Measurements from ENCODE around the gene STRADB. TPM values are rescaled to one million over a fixed set of nuclear protein-coding genes. Genes with fewer than 3 reads are reported as not detected.

The STRADB gene
- total and polyA plus RNA-seq, 4 donors = 35.9 to 199 (median 67.3) TPM

- no peak for TF ChIP-seq TAF1 (conservative IDR thresholded peaks at IDR 0.05)
Measured at GRCh38 chr2:201490291-201490690, 38.8 kb downstream of the STRADB start (continued).

- TF ChIP-seq GABPA (IDR thresholded peaks at IDR 0.05 in 1 of 2, conservative IDR thresholded peaks at IDR 0.05 in 1 of 2) (no peak), CTCF (IDR thresholded peaks at IDR 0.05; ENCODE audit: low read depth, low read length, missing input control) (no peak), JUND (IDR thresholded peaks at IDR 0.05) (no peak), SP1 (IDR thresholded peaks at IDR 0.05) (no peak), NR2F2 (IDR thresholded peaks at IDR 0.05) (no peak)
- no peaks in the 10 kb centered on the region for H3K36me3 ChIP-seq (ENCODE audit: control insufficient read depth in 4 of 4, insufficient read depth in 3 of 4, low read depth in 1 of 4, low read length in 3 of 4)
- H3K27ac ChIP-seq (ENCODE audit: low read depth in 1 of 2, low read length in 2 of 2) = no peak overlapping the region
- WGBS = 83% methylated on average over 1 of the region's 1 CpG
- H3K4me3 ChIP-seq (ENCODE audit: low read depth in 1 of 3, low read length in 3 of 3) = no peak overlapping the region
- no peaks in the 10 kb centered on the region for H3K4me1 ChIP-seq (ENCODE audit: control insufficient read depth in 4 of 4, insufficient read depth in 4 of 4, low read length in 3 of 4)
- H3K27me3 ChIP-seq (ENCODE audit: control insufficient read depth in 4 of 4, insufficient read depth in 4 of 4, low read length in 3 of 4) = no peaks in the 10 kb centered on the region
- no peak for DNase-seq (ENCODE audit: low spot score)
- H3K9ac ChIP-seq (ENCODE audit: low read depth in 1 of 2, low read length in 2 of 2) = no peak overlapping the region
- peaks cover 0 to under 1% (median 0%) of the 10 kb centered on the region in 4 donors for H3K9me3 ChIP-seq (ENCODE audit: control insufficient read depth in 4 of 4, low read length in 3 of 4)
Measured at GRCh38 chr2:201496785-201497184, 45.2 kb downstream of the STRADB start.

- 82% methylated on average over 3 of the region's 3 CpGs for WGBS
- Histone ChIP-seq H3K36me3 (ENCODE audit: control insufficient read depth in 4 of 4, insufficient read depth in 3 of 4, low read depth in 1 of 4, low read length in 3 of 4) (no peaks in the 10 kb centered on the region), H3K27me3 (ENCODE audit: control insufficient read depth in 4 of 4, insufficient read depth in 4 of 4, low read length in 3 of 4) (no peaks in the 10 kb centered on the region), H3K27ac (ENCODE audit: low read depth in 1 of 2, low read length in 2 of 2) (no peak overlapping the region), H3K4me1 (ENCODE audit: control insufficient read depth in 4 of 4, insufficient read depth in 4 of 4, low read length in 3 of 4) (no peaks in the 10 kb centered on the region), H3K9ac (ENCODE audit: low read depth in 1 of 2, low read length in 2 of 2) (no peak overlapping the region), H3K4me3 (ENCODE audit: low read depth in 1 of 3, low read length in 3 of 3) (no peak overlapping the region), H3K9me3 (ENCODE audit: control insufficient read depth in 4 of 4, low read length in 3 of 4) (peaks cover 0 to 9% (median 1%) of the 10 kb centered on the region in 4 donors)
- no peak for TF ChIP-seq JUND (IDR thresholded peaks at IDR 0.05)
- TF ChIP-seq GABPA (IDR thresholded peaks at IDR 0.05 in 1 of 2, conservative IDR thresholded peaks at IDR 0.05 in 1 of 2) = no peak
- no peak for TF ChIP-seq HNF4G (IDR thresholded peaks at IDR 0.05)
- TF ChIP-seq, protein P1, sequence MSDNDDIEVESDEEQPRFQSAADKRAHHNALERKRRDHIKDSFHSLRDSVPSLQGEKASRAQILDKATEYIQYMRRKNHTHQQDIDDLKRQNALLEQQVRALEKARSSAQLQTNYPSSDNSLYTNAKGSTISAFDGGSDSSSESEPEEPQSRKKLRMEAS (IDR thresholded peaks at IDR 0.05) = no peak
- TF ChIP-seq, protein P2, sequence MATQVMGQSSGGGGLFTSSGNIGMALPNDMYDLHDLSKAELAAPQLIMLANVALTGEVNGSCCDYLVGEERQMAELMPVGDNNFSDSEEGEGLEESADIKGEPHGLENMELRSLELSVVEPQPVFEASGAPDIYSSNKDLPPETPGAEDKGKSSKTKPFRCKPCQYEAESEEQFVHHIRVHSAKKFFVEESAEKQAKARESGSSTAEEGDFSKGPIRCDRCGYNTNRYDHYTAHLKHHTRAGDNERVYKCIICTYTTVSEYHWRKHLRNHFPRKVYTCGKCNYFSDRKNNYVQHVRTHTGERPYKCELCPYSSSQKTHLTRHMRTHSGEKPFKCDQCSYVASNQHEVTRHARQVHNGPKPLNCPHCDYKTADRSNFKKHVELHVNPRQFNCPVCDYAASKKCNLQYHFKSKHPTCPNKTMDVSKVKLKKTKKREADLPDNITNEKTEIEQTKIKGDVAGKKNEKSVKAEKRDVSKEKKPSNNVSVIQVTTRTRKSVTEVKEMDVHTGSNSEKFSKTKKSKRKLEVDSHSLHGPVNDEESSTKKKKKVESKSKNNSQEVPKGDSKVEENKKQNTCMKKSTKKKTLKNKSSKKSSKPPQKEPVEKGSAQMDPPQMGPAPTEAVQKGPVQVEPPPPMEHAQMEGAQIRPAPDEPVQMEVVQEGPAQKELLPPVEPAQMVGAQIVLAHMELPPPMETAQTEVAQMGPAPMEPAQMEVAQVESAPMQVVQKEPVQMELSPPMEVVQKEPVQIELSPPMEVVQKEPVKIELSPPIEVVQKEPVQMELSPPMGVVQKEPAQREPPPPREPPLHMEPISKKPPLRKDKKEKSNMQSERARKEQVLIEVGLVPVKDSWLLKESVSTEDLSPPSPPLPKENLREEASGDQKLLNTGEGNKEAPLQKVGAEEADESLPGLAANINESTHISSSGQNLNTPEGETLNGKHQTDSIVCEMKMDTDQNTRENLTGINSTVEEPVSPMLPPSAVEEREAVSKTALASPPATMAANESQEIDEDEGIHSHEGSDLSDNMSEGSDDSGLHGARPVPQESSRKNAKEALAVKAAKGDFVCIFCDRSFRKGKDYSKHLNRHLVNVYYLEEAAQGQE (IDR thresholded peaks at IDR 0.05) = no peak
- no peak for TF ChIP-seq NR2F2 (IDR thresholded peaks at IDR 0.05)
- TF ChIP-seq, protein P3, sequence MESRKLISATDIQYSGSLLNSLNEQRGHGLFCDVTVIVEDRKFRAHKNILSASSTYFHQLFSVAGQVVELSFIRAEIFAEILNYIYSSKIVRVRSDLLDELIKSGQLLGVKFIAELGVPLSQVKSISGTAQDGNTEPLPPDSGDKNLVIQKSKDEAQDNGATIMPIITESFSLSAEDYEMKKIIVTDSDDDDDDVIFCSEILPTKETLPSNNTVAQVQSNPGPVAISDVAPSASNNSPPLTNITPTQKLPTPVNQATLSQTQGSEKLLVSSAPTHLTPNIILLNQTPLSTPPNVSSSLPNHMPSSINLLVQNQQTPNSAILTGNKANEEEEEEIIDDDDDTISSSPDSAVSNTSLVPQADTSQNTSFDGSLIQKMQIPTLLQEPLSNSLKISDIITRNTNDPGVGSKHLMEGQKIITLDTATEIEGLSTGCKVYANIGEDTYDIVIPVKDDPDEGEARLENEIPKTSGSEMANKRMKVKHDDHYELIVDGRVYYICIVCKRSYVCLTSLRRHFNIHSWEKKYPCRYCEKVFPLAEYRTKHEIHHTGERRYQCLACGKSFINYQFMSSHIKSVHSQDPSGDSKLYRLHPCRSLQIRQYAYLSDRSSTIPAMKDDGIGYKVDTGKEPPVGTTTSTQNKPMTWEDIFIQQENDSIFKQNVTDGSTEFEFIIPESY (IDR thresholded peaks at IDR 0.05) = no peak
- no peak for TF ChIP-seq RXRA (IDR thresholded peaks at IDR 0.05)
- TF ChIP-seq, protein P4, sequence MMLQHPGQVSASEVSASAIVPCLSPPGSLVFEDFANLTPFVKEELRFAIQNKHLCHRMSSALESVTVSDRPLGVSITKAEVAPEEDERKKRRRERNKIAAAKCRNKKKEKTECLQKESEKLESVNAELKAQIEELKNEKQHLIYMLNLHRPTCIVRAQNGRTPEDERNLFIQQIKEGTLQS (IDR thresholded peaks at IDR 0.05) = no peak
- no peak for TF ChIP-seq TAF1 (conservative IDR thresholded peaks at IDR 0.05)
- no peak for TF ChIP-seq HNF4A (conservative IDR thresholded peaks at IDR 0.05)
- no peak for TF ChIP-seq EGR1 (IDR thresholded peaks at IDR 0.05; ENCODE audit: low read depth in 2 of 2)
- no peak for TF ChIP-seq RAD21 (IDR thresholded peaks at IDR 0.05)
- no peak for TF ChIP-seq FOXA2 (IDR thresholded peaks at IDR 0.05)
- no peak for TF ChIP-seq FOXA1 (IDR thresholded peaks at IDR 0.05)
- no peak for TF ChIP-seq YY1 (IDR thresholded peaks at IDR 0.05)
- TF ChIP-seq SP1 (IDR thresholded peaks at IDR 0.05) = no peak
- no peak for TF ChIP-seq CTCF (IDR thresholded peaks at IDR 0.05; ENCODE audit: low read depth, low read length, missing input control)
- DNase-seq (ENCODE audit: low spot score) = no peak
Measured at GRCh38 chr2:201500534-201500933, 49.0 kb downstream of the STRADB start.
